ENCODE data around the gene HELZ. TPM values are rescaled to one million over a fixed set of nuclear protein-coding genes. Genes with fewer than 3 reads are reported as not detected.

Gene HELZ
- total RNA-seq, 4 donors from 2014 or later: 63.5 to 123 (median 87.6) TPM

- ATAC-seq (ENCODE audit: low FRiP score) (no peak), DNase-seq (ENCODE audit: low spot score) (no peak)
- TF ChIP-seq, protein P1, sequence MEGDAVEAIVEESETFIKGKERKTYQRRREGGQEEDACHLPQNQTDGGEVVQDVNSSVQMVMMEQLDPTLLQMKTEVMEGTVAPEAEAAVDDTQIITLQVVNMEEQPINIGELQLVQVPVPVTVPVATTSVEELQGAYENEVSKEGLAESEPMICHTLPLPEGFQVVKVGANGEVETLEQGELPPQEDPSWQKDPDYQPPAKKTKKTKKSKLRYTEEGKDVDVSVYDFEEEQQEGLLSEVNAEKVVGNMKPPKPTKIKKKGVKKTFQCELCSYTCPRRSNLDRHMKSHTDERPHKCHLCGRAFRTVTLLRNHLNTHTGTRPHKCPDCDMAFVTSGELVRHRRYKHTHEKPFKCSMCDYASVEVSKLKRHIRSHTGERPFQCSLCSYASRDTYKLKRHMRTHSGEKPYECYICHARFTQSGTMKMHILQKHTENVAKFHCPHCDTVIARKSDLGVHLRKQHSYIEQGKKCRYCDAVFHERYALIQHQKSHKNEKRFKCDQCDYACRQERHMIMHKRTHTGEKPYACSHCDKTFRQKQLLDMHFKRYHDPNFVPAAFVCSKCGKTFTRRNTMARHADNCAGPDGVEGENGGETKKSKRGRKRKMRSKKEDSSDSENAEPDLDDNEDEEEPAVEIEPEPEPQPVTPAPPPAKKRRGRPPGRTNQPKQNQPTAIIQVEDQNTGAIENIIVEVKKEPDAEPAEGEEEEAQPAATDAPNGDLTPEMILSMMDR (IDR thresholded peaks at IDR 0.05): no peak
These were observed 220.3 kb downstream of the HELZ start for GRCh38 chr17:67024736-67025135.

GRCh38 chr17:67022451-67022810 lies 222.6 kb downstream of the HELZ start:
- TF ChIP-seq, protein P1 (IDR thresholded peaks at IDR 0.05): no peak
- ATAC-seq (ENCODE audit: low FRiP score) (no peak), DNase-seq (ENCODE audit: low spot score) (no peak)

DNA sequence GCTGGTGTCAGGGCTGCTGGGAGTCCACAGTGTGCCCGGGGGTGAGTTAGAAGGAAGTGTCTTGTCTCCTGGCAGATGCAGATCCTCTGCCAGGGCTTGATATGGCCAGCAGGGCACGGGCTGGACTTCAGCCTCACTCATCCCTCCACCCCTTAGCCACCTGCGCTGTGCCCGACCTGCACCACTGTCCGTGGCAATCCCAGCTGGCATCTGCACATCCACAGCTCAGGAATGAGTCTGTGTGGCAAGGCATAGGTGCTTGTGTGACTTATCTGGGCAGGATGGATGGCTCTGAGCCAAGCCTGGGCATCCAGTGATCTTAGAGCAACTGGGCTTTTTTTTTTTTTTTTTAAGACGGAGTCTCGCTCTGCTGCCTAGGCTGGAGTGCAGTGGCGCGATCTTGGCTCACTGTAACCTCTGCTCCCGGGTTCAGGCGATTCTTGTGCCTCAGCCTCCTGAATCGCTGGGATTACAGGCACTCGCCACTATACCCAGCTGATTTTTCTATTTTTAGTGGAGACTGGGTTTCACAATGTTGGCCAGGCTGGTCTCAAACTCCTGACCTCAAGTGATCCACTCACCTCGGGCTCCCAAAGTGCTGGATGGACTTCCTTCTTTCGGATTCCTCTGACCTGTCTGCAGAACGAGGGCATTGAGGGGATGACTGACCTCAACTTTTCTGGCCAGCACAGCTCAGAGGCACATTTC lies 223.1 kb downstream of the HELZ start:
- TF ChIP-seq, protein P1 (IDR thresholded peaks at IDR 0.05): no peak
- DNase-seq (ENCODE audit: low spot score) (no peak), ATAC-seq (ENCODE audit: low FRiP score) (no peak)

- DNase-seq (ENCODE audit: low spot score) (no peak), ATAC-seq (ENCODE audit: low FRiP score) (no peak)
- TF ChIP-seq, protein P1 (IDR thresholded peaks at IDR 0.05): no peak
These were observed 223.8 kb downstream of the HELZ start for GRCh38 chr17:67021196-67021595.

Small RNAs within 50 kb of the gene (small RNA-seq; reads per million reads assigned to genes)
- not detected for gene AC007448.1
- gene RF00393: not detected
- gene RNA5SP447: not detected

Other genes starting within 250 kb of the HELZ start
- gene CACNG1, start 200.6 kb downstream of the HELZ start, total RNA-seq: not detected
- gene PSMD12, start 121.4 kb upstream of the HELZ start, total RNA-seq: 10 to 100 TPM; 23.6 to 52.4 (median 24.4) TPM
- 10 to 100 TPM; 22.6 to 53.4 (median 35.0) TPM for gene PITPNC1, start 132.1 kb upstream of the HELZ start, total RNA-seq